SK-N-SH treated with all-trans-retinoic acid at 6 μM for 48 hours (cell line): Measurements from ENCODE around the gene PCA3.

Experiments used
- SNAI2 ChIP-seq: fragments of 250-450 bp; sonication (Bioruptor Pico); IDR thresholded peaks from 2 replicates; pipeline ENCODE4 v1.5.0; 2020; ENCODE audit warnings: mild to moderate bottlenecking, moderate library complexity
- TCF4 ChIP-seq: fragments of 250-450 bp; sonication (Bioruptor Pico); IDR thresholded peaks from 2 replicates; pipeline ENCODE4 v1.8.0; 2021; ENCODE audit warnings: mild to moderate bottlenecking, moderate library complexity, borderline replicate concordance

DNA sequence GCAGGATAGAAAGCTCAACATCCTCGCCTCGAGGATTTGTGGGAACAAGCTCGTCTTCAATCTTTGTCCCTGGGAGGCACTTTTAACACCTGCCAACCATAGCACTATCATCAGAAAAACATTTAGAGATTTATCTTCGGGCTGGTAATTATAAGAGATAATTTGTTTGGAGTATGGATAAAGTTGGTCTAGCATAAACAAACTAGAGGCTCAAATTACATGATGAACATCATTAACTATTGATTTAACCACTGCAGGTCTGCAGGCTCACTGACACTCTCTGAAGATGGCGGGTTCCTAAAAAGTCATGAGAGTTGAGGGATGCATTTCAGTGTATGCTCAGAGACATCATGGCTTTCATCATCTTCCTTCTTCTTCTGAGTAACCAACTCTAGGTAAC is 25.8 kb upstream of the PCA3 start:
- TF ChIP-seq TCF4 (CRISPR knock-in tag) (no peak), SNAI2 (CRISPR knock-in tag) (no peak)
